Activated naive CD8-positive, alpha-beta T cell (primary cell): Measurements from ENCODE around the gene MIX23.
"Not testable (repeated sequence)": the region's sequence is repeated elsewhere in the genome, so short reads cannot be mapped to it uniquely, and the experiment has no call there.

Experiments used
- H3K27ac Mint-ChIP-seq: one replicate; pipeline ENCODE4 v1.8.0; 2021; ENCODE audit warnings: mixed read lengths
- H3K27me3 Mint-ChIP-seq: one replicate; pipeline ENCODE4 v1.8.0; 2021; ENCODE audit warnings: mixed read lengths
- H3K36me3 Mint-ChIP-seq: one replicate; pipeline ENCODE4 v1.8.0; 2021; ENCODE audit warnings: mixed read lengths
- H3K4me1 Mint-ChIP-seq: one replicate; pipeline ENCODE4 v1.8.0; 2021; ENCODE audit warnings: low read depth, mixed read lengths
- H3K4me3 Mint-ChIP-seq: one replicate; pipeline ENCODE4 v1.8.0; 2021; ENCODE audit warnings: mild to moderate bottlenecking, mixed read lengths
- H3K9me3 Mint-ChIP-seq: one replicate; pipeline ENCODE4 v1.8.0; 2021; ENCODE audit warnings: low read depth, mixed read lengths

The MIX23 gene

DNA sequence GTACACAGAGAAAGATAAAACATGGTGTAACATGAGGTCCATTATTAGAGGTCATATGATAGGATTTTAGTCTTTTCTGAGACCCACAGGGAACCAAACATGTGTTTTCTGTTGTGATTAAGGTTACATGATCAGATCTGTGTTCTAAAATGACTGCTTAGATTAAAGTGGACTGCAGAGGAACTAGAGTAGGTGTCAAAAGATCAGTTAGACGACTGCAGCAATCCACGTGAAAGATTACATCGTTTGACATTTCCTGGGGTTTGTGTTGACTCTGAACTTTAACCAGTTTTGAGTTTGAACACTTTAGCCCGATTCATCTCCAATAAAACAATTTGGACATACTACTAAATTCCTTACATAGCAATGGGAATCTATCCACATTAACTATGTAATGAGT lies 5.1 kb downstream of the MIX23 start:
- Mint-ChIP-seq H3K4me1 (peaks cover 33% of the 10 kb centered on the region), H3K27ac (no peak overlapping the region)

DNA sequence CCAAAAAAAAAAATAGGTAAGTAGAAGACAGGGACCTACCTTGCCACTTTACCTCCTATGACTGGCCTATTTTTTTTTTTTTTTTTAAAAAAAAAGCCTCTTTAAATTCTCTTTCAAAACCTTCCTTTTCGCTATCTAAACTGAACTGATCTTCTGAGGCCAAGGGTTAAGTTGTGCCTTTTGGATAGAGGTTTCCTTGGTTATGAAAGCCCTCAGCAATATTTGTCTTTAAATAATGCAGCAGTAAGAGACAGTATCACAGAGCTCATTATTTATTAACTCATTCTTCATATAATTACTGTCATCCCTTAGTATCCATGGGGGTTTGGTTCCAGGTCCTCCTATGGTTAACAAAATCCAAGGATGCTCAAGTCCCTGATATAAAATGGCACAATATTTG lies 9.0 kb downstream of the MIX23 start:
- Mint-ChIP-seq H3K9me3 (no peaks in the 10 kb centered on the region), H3K4me3 (no peak overlapping the region), H3K36me3 (peaks cover 14% of the 10 kb centered on the region), H3K27ac (no peak overlapping the region), H3K27me3 (no peaks in the 10 kb centered on the region), H3K4me1 (peaks cover 12% of the 10 kb centered on the region)

More for the DNA sequence above, 5.1 kb downstream of the MIX23 start:
- Mint-ChIP-seq H3K9me3 (no peaks in the 10 kb centered on the region), H3K27me3 (no peaks in the 10 kb centered on the region), H3K4me3 (no peak overlapping the region), H3K36me3 (peaks cover 9% of the 10 kb centered on the region)

DNA sequence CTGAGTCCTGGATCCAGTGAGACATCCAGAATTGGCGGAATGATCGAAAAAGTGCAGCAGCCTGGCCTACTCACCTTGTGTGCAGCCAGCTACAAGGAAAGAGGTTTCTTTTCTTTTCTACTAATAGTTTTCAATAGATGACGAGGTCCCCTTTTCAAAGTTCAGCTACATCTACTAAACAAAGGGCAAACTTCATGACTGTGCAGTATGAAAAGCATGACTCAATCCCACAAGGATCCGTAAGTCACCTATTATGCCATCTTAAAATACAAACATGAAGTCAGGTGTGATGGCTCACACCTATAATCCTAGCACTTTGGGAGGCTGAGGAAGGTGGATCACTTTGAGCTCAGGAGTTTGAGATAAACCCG lies 16.7 kb downstream of the MIX23 start:
- H3K4me3 Mint-ChIP-seq = no peak overlapping the region
- H3K36me3 Mint-ChIP-seq = peaks cover 8% of the 10 kb centered on the region
- H3K27ac Mint-ChIP-seq = no peak overlapping the region
- H3K4me1 Mint-ChIP-seq = peaks cover 1% of the 10 kb centered on the region
- no peaks in the 10 kb centered on the region for H3K9me3 Mint-ChIP-seq
- no peaks in the 10 kb centered on the region for H3K27me3 Mint-ChIP-seq

DNA sequence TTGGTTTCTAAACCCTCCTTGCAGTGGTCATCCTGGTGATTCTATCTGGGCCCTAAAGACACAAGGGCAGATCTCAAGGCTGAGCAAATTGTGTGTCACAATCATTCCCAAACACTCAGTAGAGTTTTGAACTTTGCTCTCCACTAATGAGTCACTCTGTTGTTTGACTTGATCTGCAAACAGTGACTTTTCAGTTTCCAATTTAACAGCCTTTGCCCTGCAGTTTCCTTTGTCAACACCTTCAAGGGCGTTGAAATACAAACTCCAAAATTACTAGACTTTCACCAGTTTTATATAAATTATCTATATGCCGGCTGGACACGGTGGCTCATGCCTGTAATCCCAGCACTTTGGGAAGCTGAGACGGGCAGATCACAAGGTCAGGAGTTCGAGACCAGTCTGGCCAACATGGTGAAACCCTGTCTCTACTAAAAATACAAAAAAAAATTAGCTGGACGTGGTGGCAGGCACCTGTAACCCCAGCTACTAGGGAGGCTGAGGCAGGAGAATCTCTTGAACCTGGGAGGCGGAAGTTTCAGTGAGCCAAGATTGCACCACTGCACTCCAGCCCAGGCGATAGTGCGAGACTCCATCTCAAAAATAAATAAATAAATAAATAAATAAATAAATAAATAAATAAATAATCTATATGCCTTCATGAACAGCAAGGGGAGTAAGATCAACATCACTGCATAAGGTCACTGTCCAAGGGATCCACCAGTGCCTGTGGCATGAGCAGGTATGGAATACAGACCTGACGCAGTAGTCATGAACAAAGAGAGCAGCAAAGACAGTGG lies 17.3 kb downstream of the MIX23 start:
- H3K4me3 Mint-ChIP-seq, H3K4me1 Mint-ChIP-seq, H3K27ac Mint-ChIP-seq, H3K9me3 Mint-ChIP-seq, H3K36me3 Mint-ChIP-seq, H3K27me3 Mint-ChIP-seq: not testable (repeated sequence)

DNA sequence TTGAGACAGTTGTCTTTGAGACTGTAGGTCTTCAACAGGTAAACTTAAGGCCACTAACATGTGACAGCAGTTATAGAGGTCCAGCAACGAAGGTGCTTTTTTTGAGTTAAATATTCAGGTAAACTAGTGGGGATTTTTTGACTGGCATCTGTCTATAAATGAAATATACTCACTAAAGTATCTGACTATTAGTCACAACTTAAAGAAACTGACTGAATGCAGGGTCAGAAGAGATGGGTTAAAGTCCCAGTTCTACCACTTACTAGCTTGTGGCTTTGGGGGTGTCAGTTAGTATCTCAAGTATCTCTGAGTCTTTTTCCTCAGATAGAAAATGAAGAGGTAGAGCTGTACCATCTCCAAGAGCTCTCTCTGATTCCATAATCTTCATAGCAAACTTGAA lies 18.0 kb downstream of the MIX23 start:
- no peak overlapping the region for H3K4me3 Mint-ChIP-seq
- peak overlapping the region; percentile 46 for H3K27ac Mint-ChIP-seq
- H3K4me1 Mint-ChIP-seq = no peaks in the 10 kb centered on the region
- no peaks in the 10 kb centered on the region for H3K9me3 Mint-ChIP-seq
- H3K36me3 Mint-ChIP-seq = peaks cover 5% of the 10 kb centered on the region
- H3K27me3 Mint-ChIP-seq = no peaks in the 10 kb centered on the region

DNA sequence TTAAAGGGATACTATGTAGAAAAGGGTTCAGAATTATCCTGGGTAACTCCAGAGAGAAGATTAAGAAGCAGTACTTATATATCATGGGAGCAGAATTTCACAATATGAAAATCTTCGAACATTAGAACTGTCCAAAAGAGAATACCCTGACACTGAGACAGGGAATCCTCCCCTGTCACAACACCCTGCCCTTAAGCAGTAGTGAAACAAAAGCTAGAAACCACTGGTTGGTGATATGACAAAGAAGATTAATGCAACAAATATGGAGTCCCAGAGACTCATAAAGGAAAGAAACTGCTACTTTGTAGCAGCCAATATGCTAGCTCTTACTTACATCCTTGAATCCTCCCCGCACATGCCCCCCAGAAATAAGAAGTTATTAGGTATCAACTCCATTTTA lies 18.5 kb downstream of the MIX23 start:
- peak overlapping the region; percentile 46 for H3K27ac Mint-ChIP-seq
- H3K27me3 Mint-ChIP-seq = no peaks in the 10 kb centered on the region
- H3K36me3 Mint-ChIP-seq = peaks cover 5% of the 10 kb centered on the region

DNA sequence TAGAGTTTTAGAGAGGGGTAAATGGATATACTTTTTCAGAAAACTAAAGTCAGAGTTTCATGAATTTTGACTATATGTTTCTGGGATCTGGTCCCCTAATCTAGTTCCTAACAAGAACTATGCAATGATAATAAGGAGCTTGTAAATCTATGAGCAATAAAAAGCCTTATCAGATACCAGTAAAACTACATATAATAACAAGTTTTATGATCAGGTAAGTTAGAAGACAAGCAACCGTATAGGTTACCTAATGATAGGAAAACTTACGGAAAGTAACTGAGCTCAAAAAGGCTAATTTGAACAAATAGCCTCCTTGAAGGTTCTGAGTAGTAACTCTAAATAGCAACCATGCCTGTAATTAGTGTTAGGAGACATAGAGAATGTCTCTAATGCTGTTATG lies 21.0 kb downstream of the MIX23 start:
- Mint-ChIP-seq H3K36me3 (peaks cover 2% of the 10 kb centered on the region), H3K27me3 (no peaks in the 10 kb centered on the region), H3K9me3 (no peaks in the 10 kb centered on the region), H3K27ac (no peak overlapping the region), H3K4me1 (no peaks in the 10 kb centered on the region), H3K4me3 (no peak overlapping the region)

More for the DNA sequence above, 18.5 kb downstream of the MIX23 start:
- H3K9me3 Mint-ChIP-seq = no peaks in the 10 kb centered on the region
- no peaks in the 10 kb centered on the region for H3K4me1 Mint-ChIP-seq
- H3K4me3 Mint-ChIP-seq = no peak overlapping the region

DNA sequence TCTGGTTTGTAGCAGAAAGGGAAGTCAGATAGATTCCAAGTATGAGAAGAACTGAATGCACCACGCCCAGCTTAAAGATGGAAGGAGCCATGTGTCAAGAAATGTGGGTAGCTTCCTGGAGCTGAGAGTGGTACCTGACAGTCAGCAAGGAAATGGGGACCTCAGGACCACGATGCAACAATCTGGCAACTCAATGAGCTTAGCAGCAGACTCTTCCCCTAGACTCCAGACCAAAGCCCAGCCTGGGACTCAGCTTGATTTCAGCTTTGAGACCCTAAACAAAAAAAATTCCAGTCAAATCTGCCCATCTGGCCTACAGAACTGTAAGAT lies 24.4 kb downstream of the MIX23 start:
- Mint-ChIP-seq H3K4me1 (no peaks in the 10 kb centered on the region), H3K27ac (no peak overlapping the region), H3K4me3 (no peak overlapping the region), H3K9me3 (no peaks in the 10 kb centered on the region), H3K36me3 (no peaks in the 10 kb centered on the region), H3K27me3 (no peaks in the 10 kb centered on the region)

DNA sequence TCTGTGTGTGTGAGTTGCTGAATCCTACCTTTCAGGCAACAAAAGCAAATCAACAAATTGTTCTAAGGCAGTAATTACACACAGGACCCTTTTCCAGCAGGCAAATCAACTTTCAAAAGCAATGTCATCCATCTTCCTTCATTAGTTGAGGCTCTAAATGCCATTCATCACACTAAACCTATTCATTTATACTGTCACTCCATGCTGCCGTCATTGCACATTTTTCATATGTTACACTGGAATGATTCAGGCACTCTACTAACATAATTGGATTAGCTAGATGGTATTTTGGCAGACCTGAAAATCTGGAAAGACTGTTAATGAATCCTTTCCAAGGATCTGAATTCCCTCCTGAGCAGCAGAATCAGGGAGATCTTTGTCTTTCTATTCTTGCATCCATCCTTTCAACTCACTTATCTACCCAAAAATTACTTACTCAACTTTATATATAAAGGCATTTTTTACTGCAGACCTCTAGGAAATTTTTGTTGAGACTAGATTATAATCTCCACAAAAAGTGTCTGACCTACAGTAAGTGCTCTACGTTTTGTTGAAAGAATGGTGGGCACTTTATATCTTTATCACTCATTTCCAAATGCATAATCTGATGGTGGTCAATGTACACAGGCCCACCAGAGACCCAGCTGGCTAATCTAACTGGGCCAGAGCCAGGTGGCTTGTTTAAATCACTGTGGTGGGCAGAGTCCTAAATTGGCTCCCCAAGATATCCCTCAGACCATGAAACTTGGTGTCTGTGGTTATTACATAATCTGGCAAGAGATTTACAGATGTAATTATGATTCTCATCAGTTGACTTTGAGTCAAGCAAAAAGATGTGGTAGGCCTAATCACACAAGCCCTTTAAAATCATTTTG lies 25.0 kb downstream of the MIX23 start:
- Mint-ChIP-seq H3K27me3 (no peaks in the 10 kb centered on the region), H3K27ac (peak overlapping the region; percentile 55), H3K36me3 (no peaks in the 10 kb centered on the region), H3K4me3 (no peak overlapping the region), H3K4me1 (no peaks in the 10 kb centered on the region), H3K9me3 (no peaks in the 10 kb centered on the region)

DNA sequence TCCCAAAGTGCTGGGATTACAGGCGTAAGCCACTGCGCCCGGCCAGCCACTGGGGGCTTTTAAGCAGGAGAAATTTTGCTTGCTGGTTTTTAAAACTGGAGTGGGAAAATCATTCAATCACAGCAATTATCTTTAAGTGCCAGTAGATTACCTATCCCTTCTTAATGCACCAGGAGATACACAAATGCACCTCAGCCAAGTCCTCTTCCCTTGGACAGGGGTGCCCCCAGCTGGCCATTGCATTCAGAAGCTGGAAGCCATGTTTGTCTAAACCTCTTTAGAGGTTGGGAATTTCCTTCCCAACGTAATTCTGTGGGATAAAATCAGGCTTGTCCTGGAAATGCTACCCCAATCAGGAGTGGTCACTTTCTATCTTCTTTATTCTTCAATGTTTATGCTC lies 26.6 kb downstream of the MIX23 start:
- no peaks in the 10 kb centered on the region for H3K27me3 Mint-ChIP-seq
- H3K4me1 Mint-ChIP-seq = no peaks in the 10 kb centered on the region
- H3K9me3 Mint-ChIP-seq = no peaks in the 10 kb centered on the region
- no peaks in the 10 kb centered on the region for H3K36me3 Mint-ChIP-seq
- no peak overlapping the region for H3K4me3 Mint-ChIP-seq
- no peak overlapping the region for H3K27ac Mint-ChIP-seq

DNA sequence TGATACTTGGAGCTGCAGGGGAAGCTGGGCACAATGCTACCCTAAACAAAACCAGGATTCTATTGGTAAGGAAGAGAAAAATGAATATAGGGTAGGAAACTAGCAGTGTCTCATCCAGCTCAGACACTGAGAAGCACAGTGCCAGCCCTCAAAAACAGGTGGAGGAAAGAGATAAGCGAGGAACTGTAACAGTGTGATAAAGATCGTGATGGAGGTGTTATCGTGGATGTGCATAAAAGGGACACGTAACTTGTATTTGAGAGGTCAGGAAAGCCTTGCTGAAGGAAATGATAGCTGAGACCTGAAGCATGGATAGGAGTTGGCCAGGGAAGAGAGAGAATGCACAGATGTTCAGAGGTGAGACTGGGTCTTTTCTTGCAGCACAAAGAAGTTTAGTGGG lies 27.4 kb downstream of the MIX23 start:
- no peak overlapping the region for H3K4me3 Mint-ChIP-seq
- no peaks in the 10 kb centered on the region for H3K9me3 Mint-ChIP-seq
- no peaks in the 10 kb centered on the region for H3K36me3 Mint-ChIP-seq
- H3K4me1 Mint-ChIP-seq = no peaks in the 10 kb centered on the region
- no peaks in the 10 kb centered on the region for H3K27me3 Mint-ChIP-seq
- no peak overlapping the region for H3K27ac Mint-ChIP-seq

DNA sequence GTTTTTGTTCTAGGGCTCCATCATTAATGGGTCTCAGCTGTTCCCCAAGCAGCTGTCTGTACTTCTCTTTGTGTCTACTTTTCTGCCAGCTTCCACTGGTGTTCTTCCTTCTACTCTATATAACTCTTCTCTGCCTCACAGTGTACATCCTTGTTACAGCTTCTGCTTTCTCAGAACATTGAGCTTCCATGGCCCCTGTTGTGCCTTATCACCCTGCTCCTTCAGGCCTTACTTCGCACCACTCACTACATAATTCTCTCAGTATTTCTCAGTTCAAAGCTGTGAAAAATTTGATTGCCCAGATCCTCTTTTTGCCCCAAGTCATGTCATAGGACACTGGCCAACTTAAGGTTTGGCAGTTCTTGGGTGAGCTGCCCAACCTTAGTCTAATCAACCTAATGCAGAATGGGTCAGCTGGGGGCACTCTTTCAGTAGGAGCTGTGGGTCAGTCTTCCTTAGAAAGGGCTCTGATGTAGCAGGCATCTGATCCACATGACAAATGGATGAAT lies 29.1 kb downstream of the MIX23 start:
- H3K9me3 Mint-ChIP-seq = no peaks in the 10 kb centered on the region

DNA sequence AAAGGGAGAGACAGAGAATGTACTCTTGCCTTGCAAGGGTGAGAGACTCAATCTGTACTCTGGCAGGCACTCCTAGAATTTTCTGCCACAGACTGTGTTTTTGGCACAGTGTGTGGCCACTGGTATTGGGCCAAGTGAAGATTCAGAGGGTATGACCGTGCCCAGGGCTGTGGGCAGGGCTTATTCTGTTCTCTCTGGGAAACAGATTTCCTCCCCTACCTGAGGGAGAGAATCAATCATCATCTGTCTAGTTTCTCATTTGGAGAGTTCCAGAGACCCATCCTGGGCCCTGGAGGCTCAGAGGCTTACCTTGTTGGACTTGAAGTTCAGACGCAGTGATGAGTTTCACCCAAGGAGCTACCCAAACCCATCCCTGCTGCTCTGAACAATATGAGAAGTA lies 29.8 kb downstream of the MIX23 start:
- Mint-ChIP-seq H3K9me3 (no peaks in the 10 kb centered on the region), H3K27me3 (no peaks in the 10 kb centered on the region), H3K27ac (no peak overlapping the region), H3K4me1 (no peaks in the 10 kb centered on the region), H3K4me3 (no peak overlapping the region), H3K36me3 (no peaks in the 10 kb centered on the region)

More for the DNA sequence above, 29.1 kb downstream of the MIX23 start:
- Mint-ChIP-seq H3K36me3 (no peaks in the 10 kb centered on the region), H3K27ac (no peak overlapping the region), H3K27me3 (no peaks in the 10 kb centered on the region), H3K4me1 (no peaks in the 10 kb centered on the region), H3K4me3 (no peak overlapping the region)

DNA sequence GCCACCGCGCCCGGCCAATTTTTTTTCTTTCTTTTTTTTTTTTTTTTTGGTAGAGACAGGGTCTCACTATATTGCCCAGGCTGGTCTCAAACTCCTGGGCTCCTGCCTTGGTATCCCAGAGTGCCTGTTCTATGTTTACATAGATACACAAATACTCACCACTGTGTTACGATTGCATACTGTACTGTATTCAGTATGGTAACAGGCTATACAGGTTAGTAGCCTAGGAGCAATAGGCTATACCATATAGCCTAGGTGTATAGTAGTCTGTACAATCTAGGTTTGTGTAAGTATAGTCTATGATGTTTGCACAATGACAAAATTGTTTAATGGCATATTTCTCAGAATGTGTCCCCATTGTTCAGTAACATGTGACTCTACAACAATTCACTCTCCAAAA lies 31.4 kb downstream of the MIX23 start:
- Mint-ChIP-seq H3K4me3 (no peak overlapping the region), H3K4me1 (no peaks in the 10 kb centered on the region), H3K27me3 (peaks cover 3% of the 10 kb centered on the region), H3K36me3 (no peaks in the 10 kb centered on the region), H3K27ac (no peak overlapping the region), H3K9me3 (no peaks in the 10 kb centered on the region)

DNA sequence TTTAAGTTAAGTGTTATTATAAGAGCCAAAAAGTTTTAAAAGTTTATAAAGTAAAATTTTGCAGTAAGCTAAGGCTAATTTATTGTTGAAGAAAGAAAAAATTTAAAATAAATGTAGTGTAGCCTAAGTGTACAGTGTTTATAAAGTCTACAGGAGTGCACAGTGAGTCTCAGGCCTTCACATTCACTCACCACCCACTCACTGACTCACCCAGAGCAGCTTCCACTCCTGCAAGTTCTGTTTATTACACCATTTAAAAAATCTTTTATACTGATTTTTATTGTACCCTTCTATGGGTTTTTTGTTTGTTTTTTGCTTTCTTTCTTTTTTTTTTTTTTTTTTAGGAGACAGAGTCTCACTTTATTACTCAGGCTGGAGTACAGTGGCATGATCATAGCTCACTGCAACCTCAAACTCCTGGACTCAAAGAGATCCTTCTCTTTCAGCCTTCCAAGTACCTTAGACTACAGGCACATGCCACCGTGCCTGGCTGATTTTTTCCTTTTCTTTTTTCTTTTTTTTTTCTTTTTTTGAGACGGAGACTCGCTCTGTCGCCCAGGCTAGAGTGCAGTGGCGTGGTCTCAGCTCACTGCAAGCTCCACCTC lies 32.1 kb downstream of the MIX23 start:
- H3K4me3 Mint-ChIP-seq = no peak overlapping the region
- no peaks in the 10 kb centered on the region for H3K9me3 Mint-ChIP-seq
- H3K27ac Mint-ChIP-seq = no peak overlapping the region
- no peaks in the 10 kb centered on the region for H3K4me1 Mint-ChIP-seq
- H3K36me3 Mint-ChIP-seq = no peaks in the 10 kb centered on the region
- peaks cover 3% of the 10 kb centered on the region for H3K27me3 Mint-ChIP-seq
